ENCODE results near the gene CCL5.

The CCL5 gene

GRCh38 chr17:35879773-35880654 lies at the start of gene CCL5:
Gene CCL5 (minus strand): TSS chr17:35880360.
- DNase-seq (ENCODE audit: low spot score), result peak; percentile 91
- no peak for TF ChIP-seq CTCF (IDR thresholded peaks at IDR 0.05; ENCODE audit: borderline replicate concordance, control extremely low read depth, extremely low read depth, insufficient read depth, missing control alignments)
- in situ Hi-C loops (cut with MboI; ENCODE audit: low sequenced_read_pairs, unreplicated experiment), result no loop called here

- TF ChIP-seq CTCF (IDR thresholded peaks at IDR 0.05; ENCODE audit: borderline replicate concordance, control extremely low read depth, extremely low read depth, insufficient read depth, missing control alignments), result no peak
- in situ Hi-C loops (cut with MboI; ENCODE audit: low sequenced_read_pairs, unreplicated experiment), result no loop called here
- DNase-seq (ENCODE audit: low spot score), result no peak
These were observed 47.6 kb upstream of the CCL5 start for GRCh38 chr17:35927714-35928113.

GRCh38 chr17:35923609-35924114 lies 43.5 kb upstream of the CCL5 start:
- in situ Hi-C loops (cut with MboI; ENCODE audit: low sequenced_read_pairs, unreplicated experiment), result no loop called here
- no peak for DNase-seq (ENCODE audit: low spot score)
- TF ChIP-seq CTCF (IDR thresholded peaks at IDR 0.05; ENCODE audit: borderline replicate concordance, control extremely low read depth, extremely low read depth, insufficient read depth, missing control alignments), result no peak

GRCh38 chr17:35920229-35920628 lies 40.1 kb upstream of the CCL5 start:
- in situ Hi-C loops (cut with MboI; ENCODE audit: low sequenced_read_pairs, unreplicated experiment), result no loop called here
- TF ChIP-seq CTCF (IDR thresholded peaks at IDR 0.05; ENCODE audit: borderline replicate concordance, control extremely low read depth, extremely low read depth, insufficient read depth, missing control alignments), result no peak
- DNase-seq (ENCODE audit: low spot score), result no peak

- no peak for DNase-seq (ENCODE audit: low spot score)
- in situ Hi-C loops (cut with MboI; ENCODE audit: low sequenced_read_pairs, unreplicated experiment), result no loop called here
- no peak for TF ChIP-seq CTCF (IDR thresholded peaks at IDR 0.05; ENCODE audit: borderline replicate concordance, control extremely low read depth, extremely low read depth, insufficient read depth, missing control alignments)
These were observed 38.5 kb upstream of the CCL5 start for GRCh38 chr17:35918665-35919064.

GRCh38 chr17:35917519-35918213 lies 37.5 kb upstream of the CCL5 start:
- TF ChIP-seq CTCF (IDR thresholded peaks at IDR 0.05; ENCODE audit: borderline replicate concordance, control extremely low read depth, extremely low read depth, insufficient read depth, missing control alignments), result no peak
- DNase-seq (ENCODE audit: low spot score), result no peak
- in situ Hi-C loops (cut with MboI; ENCODE audit: low sequenced_read_pairs, unreplicated experiment), result no loop called here
